Mesenchymal stem cell (in vitro differentiated cells and primary cell): ENCODE measurements around the gene DIAPH2.

Experiments
- DNase-seq: peaks from one replicate; pipeline ENCODE4 v3.0.0-alpha.2; 2013
- H2AFZ ChIP-seq: one replicate; pipeline ENCODE4 v1.6.1; 2013; ENCODE audit warnings: low read depth, mild to moderate bottlenecking, control low read depth, inconsistent platforms, low read length, moderate library complexity
- H2AK5ac ChIP-seq: 2 replicates; pipeline ENCODE4 v1.6.1; 2013; ENCODE audit warnings: low read length, moderate library complexity, mild to moderate bottlenecking, inconsistent platforms; ENCODE audit not compliant: severe bottlenecking
- H2BK120ac ChIP-seq: one replicate; pipeline ENCODE4 v1.6.1; 2013; ENCODE audit warnings: low read depth, mild to moderate bottlenecking, inconsistent platforms, low read length, moderate library complexity
- H2BK12ac ChIP-seq, 2 experiments: one replicate each; pipeline ENCODE4 v1.6.1; 2013; ENCODE audit warnings: inconsistent platforms in 2 of 2, low read length in 2 of 2, mild to moderate bottlenecking in 2 of 2, moderate library complexity in 2 of 2, control low read depth in 1 of 2
- H2BK15ac ChIP-seq: one replicate; pipeline ENCODE4 v1.6.1; 2013; ENCODE audit warnings: mild to moderate bottlenecking, low read depth, inconsistent platforms; ENCODE audit not compliant: poor library complexity, severe bottlenecking
- H2BK5ac ChIP-seq: 2 replicates; pipeline ENCODE4 v1.6.1; 2013; ENCODE audit warnings: low read depth, mild to moderate bottlenecking, low read length, control low read depth, inconsistent platforms; ENCODE audit not compliant: poor library complexity, severe bottlenecking
- H3K14ac ChIP-seq, 2 experiments: one replicate each; pipeline ENCODE4 v1.6.1; 2013; ENCODE audit warnings: inconsistent platforms in 2 of 2, low read length in 2 of 2, control low read depth in 1 of 2, mild to moderate bottlenecking in 1 of 2, moderate library complexity in 1 of 2
- H3K18ac ChIP-seq, 2 experiments: one replicate each; pipeline ENCODE4 v1.6.1; 2013; ENCODE audit warnings: inconsistent platforms in 2 of 2, low read length in 2 of 2, control low read depth in 1 of 2, low read depth in 1 of 2, mild to moderate bottlenecking in 1 of 2
- H3K23ac ChIP-seq, 2 experiments: one replicate each; pipeline ENCODE4 v1.6.1; 2013; ENCODE audit warnings: inconsistent platforms in 2 of 2, low read length in 2 of 2, mild to moderate bottlenecking in 2 of 2, moderate library complexity in 2 of 2, control low read depth in 1 of 2
- H3K27ac ChIP-seq: 2 replicates; pipeline ENCODE4 v1.5.1; 2013; ENCODE audit warnings: mild to moderate bottlenecking, moderate library complexity, low read length, control low read depth, inconsistent platforms; ENCODE audit not compliant: poor library complexity, severe bottlenecking
- H3K27me3 ChIP-seq, 2 experiments: 2 replicates each; pipeline versions ENCODE4 v1.6.1 to v1.7.0; 2013; ENCODE audit warnings: low read length in 2 of 2, mild to moderate bottlenecking in 2 of 2, moderate library complexity in 2 of 2, control low read depth in 1 of 2, inconsistent platforms in 1 of 2; ENCODE audit not compliant: control insufficient read depth in 1 of 2, insufficient read depth in 1 of 2
- H3K36me3 ChIP-seq, 2 experiments: 2 replicates each; pipeline versions ENCODE4 v1.6.1 to v1.7.0; 2013; ENCODE audit warnings: low read length in 2 of 2, control low read depth in 1 of 2, inconsistent platforms in 1 of 2, low read depth in 1 of 2, mild to moderate bottlenecking in 1 of 2; ENCODE audit not compliant: insufficient read depth in 2 of 2, control insufficient read depth in 1 of 2
- H3K4ac ChIP-seq, 2 experiments: one replicate each; pipeline ENCODE4 v1.6.1; 2013; ENCODE audit warnings: inconsistent platforms in 2 of 2, low read length in 2 of 2, mild to moderate bottlenecking in 2 of 2, moderate library complexity in 2 of 2, control low read depth in 1 of 2, low read depth in 1 of 2
- H3K4me1 ChIP-seq: 2 replicates; pipeline ENCODE4 v1.6.1; 2013; ENCODE audit warnings: low read depth, low read length, control low read depth; ENCODE audit not compliant: control insufficient read depth, insufficient read depth
- H3K4me2 ChIP-seq: 2 replicates; pipeline ENCODE4 v1.6.1; 2013; ENCODE audit warnings: low read length, mild to moderate bottlenecking, inconsistent platforms; ENCODE audit not compliant: poor library complexity, severe bottlenecking
- H3K4me3 ChIP-seq, 2 experiments: 2 replicates each; pipeline versions ENCODE4 v1.5.1 to v1.7.0; 2013; ENCODE audit warnings: low read length in 2 of 2, mild to moderate bottlenecking in 2 of 2, control low read depth in 1 of 2, low read depth in 1 of 2; ENCODE audit not compliant: insufficient read depth in 1 of 2
- H3K79me1 ChIP-seq: replicated peaks from 2 replicates; pipeline ENCODE4 v1.6.1; 2013; ENCODE audit warnings: mild to moderate bottlenecking, control low read depth, low read length, inconsistent platforms; ENCODE audit not compliant: poor library complexity, severe bottlenecking
- H3K9ac ChIP-seq: 2 replicates; pipeline ENCODE4 v1.7.0; 2013; ENCODE audit warnings: mild to moderate bottlenecking, low read length, moderate library complexity
- H3K9me3 ChIP-seq: 2 replicates; pipeline ENCODE4 v1.7.0; 2013; ENCODE audit warnings: mild to moderate bottlenecking, low read length; ENCODE audit not compliant: control insufficient read depth
- H4K8ac ChIP-seq: one replicate; pipeline ENCODE4 v1.6.1; 2013; ENCODE audit warnings: inconsistent platforms, mild to moderate bottlenecking, low read length, moderate library complexity
- H4K91ac ChIP-seq: one replicate; pipeline ENCODE4 v1.6.1; 2013; ENCODE audit warnings: mild to moderate bottlenecking, low read length, inconsistent platforms
- WGBS: methylation state at CpG from one replicate; pipeline ENCODE4 v1.1.7; 2013; ENCODE audit warnings: mixed read lengths; 5-methylcytosine and 5-hydroxymethylcytosine counted together

DIAPH2 gene

DNA sequence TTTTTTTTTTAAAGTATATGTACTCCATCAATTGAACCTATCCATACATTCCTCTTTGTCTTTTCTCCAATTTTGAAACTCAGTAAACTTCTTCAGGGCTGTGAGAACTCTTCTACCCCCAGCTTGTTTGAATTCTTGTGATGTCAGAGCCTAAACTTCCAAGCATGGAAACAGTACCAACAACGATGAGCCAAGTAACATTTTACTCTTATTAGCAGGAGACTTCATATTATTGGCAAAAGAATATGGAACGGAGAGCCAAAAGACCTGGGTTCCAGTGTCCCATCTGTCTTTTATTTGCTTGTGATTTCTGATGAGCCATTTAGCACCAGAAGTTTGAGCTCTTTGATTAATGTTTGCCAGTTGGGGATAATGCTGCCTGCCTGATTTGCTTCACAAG is 5.3 kb downstream of the DIAPH2 start:
- no peaks in the 10 kb centered on the region for H3K27me3 ChIP-seq
- no peak overlapping the region for H3K9ac ChIP-seq
- H2BK5ac ChIP-seq = no peak overlapping the region
- H2BK15ac ChIP-seq = no peak overlapping the region
- no peaks in the 10 kb centered on the region for H3K36me3 ChIP-seq
- WGBS = 100% methylated on average over 1 of the region's 2 CpGs
- H2AK5ac ChIP-seq = no peak overlapping the region
- no peak for DNase-seq
- H3K4me3 ChIP-seq = no peak overlapping the region
- H3K27ac ChIP-seq = no peak overlapping the region
- no peaks in the 10 kb centered on the region for H3K4me1 ChIP-seq
- H3K4me2 ChIP-seq = no peak overlapping the region
- H4K91ac ChIP-seq = no peak overlapping the region
- H2BK12ac ChIP-seq = no peak overlapping the region
- H3K18ac ChIP-seq = no peak overlapping the region
- no peak overlapping the region for H2AFZ ChIP-seq
- no peak overlapping the region for H3K4ac ChIP-seq
- H3K14ac ChIP-seq = no peak overlapping the region
- H2BK120ac ChIP-seq = no peak overlapping the region
- peaks cover 2% of the 10 kb centered on the region for H3K79me1 ChIP-seq
- H3K9me3 ChIP-seq = no peaks in the 10 kb centered on the region
- no peak overlapping the region for H3K23ac ChIP-seq
- no peak overlapping the region for H4K8ac ChIP-seq

DNA sequence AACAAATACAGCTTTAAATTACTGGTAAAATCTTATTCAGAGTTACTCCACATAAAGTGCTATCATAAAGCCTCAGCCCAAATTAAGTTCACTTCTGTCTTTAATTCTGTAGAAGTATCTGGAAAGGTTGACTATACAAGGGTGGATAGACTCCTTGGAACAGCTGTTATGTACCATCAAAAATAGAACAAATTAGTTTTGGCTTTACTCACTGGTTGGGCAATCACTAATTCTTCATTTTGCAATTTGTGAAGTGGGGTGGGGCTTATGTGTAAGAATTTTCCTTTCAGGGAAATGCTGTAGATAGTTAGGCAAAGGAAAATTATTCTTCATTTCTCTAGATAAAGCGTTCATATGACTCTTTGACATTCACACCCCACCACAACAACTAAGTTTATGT is 7.8 kb downstream of the DIAPH2 start:
- H3K27me3 ChIP-seq = no peaks in the 10 kb centered on the region
- no peak overlapping the region for H3K23ac ChIP-seq
- no peak overlapping the region for H2BK120ac ChIP-seq
- peaks cover 5% of the 10 kb centered on the region for H3K79me1 ChIP-seq
- no peak overlapping the region for H4K91ac ChIP-seq
- H3K4me1 ChIP-seq = no peaks in the 10 kb centered on the region
- no peak overlapping the region for H2BK5ac ChIP-seq
- H3K9me3 ChIP-seq = no peaks in the 10 kb centered on the region
- no peak overlapping the region for H3K4me2 ChIP-seq
- H2AK5ac ChIP-seq = no peak overlapping the region
- no peak overlapping the region for H4K8ac ChIP-seq
- H3K4me3 ChIP-seq = no peak overlapping the region
- no peak overlapping the region for H3K14ac ChIP-seq
- WGBS = no CpG with 5 or more reads among the region's 1 CpG
- no peak overlapping the region for H2BK12ac ChIP-seq
- no peak overlapping the region for H3K4ac ChIP-seq
- no peaks in the 10 kb centered on the region for H3K36me3 ChIP-seq
- no peak overlapping the region for H2BK15ac ChIP-seq
- no peak overlapping the region for H3K27ac ChIP-seq
- H2AFZ ChIP-seq = no peak overlapping the region
- DNase-seq = no peak
- H3K18ac ChIP-seq = no peak overlapping the region
- peak overlapping the region; percentile 13 for H3K9ac ChIP-seq

DNA sequence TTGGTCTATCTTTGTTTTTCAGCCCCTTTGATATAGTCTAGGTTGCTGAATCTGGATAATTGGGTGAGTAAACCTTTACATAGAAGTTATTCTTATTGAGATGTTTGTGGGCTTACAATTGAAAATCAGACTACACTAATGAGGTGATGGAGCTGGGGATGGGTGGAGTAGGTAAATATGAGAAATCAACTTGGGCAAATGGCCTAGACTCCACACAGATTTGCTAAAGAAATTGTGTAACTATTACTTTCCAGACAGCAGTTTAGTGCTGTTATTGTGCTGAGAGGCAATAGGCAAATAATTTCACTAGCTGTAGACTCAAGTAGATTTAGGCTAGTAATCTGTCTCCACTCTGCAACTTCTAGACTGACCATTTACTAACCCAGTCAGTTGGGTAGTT is 8.2 kb downstream of the DIAPH2 start:
- Histone ChIP-seq H3K79me1 (peaks cover 5% of the 10 kb centered on the region), H3K27me3 (no peaks in the 10 kb centered on the region), H4K91ac (no peak overlapping the region)

DNA sequence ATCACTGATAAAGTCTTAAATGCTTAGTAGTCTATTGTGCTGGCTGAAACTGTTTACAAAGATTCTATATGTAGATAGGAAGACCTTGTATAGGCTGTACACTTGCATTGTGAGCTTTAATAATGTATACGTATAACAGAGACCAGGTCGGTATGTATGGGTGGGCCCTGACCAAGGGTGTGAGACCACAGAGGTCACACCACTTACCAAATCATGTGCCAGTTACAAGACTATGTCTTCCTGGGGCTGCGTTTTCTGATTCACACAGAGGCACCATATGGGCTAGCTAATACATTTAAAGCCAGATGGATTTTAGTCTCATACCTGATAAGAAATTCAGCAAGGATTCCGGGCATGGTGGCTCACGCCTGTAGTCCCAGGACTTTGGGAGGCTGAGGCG is 8.8 kb downstream of the DIAPH2 start:
- no peaks in the 10 kb centered on the region for H3K27me3 ChIP-seq
- no peak overlapping the region for H3K4ac ChIP-seq
- no peaks in the 10 kb centered on the region for H3K36me3 ChIP-seq
- no peak overlapping the region for H3K4me2 ChIP-seq
- no peak overlapping the region for H2BK120ac ChIP-seq
- no peaks in the 10 kb centered on the region for H3K4me1 ChIP-seq
- no peak overlapping the region for H2BK5ac ChIP-seq
- 98% methylated on average over 5 of the region's 6 CpGs for WGBS
- no peak overlapping the region for H4K91ac ChIP-seq
- H3K4me3 ChIP-seq = no peak overlapping the region
- no peak overlapping the region for H3K23ac ChIP-seq
- H3K27ac ChIP-seq = no peak overlapping the region
- H3K9ac ChIP-seq = peak overlapping the region; percentile 13
- no peak overlapping the region for H3K14ac ChIP-seq
- H2AK5ac ChIP-seq = no peak overlapping the region
- H3K18ac ChIP-seq = no peak overlapping the region
- no peaks in the 10 kb centered on the region for H3K9me3 ChIP-seq
- DNase-seq = no peak
- no peak overlapping the region for H2AFZ ChIP-seq
- no peak overlapping the region for H2BK15ac ChIP-seq
- no peak overlapping the region for H4K8ac ChIP-seq
- H2BK12ac ChIP-seq = no peak overlapping the region
- peaks cover 7% of the 10 kb centered on the region for H3K79me1 ChIP-seq

More for the DNA sequence above, 8.2 kb downstream of the DIAPH2 start:
- Histone ChIP-seq H2BK5ac (no peak overlapping the region), H2BK12ac (no peak overlapping the region), H2BK120ac (no peak overlapping the region), H3K14ac (no peak overlapping the region), H3K9ac (peak overlapping the region; percentile 13), H3K4ac (no peak overlapping the region), H2AK5ac (no peak overlapping the region), H3K4me1 (no peaks in the 10 kb centered on the region), H2AFZ (no peak overlapping the region), H3K27ac (no peak overlapping the region), H4K8ac (no peak overlapping the region), H3K36me3 (no peaks in the 10 kb centered on the region), H3K4me2 (no peak overlapping the region), H3K4me3 (no peak overlapping the region), H3K23ac (no peak overlapping the region), H2BK15ac (no peak overlapping the region), H3K9me3 (no peaks in the 10 kb centered on the region), H3K18ac (no peak overlapping the region)
- no peak for DNase-seq
